ENCODE measurements around the gene CFAP92.

CFAP92 gene

GRCh38 chr3:129014793-129015345 lies 21.0 kb upstream of the CFAP92 start:
- no peaks in the 10 kb centered on the region for H3K27me3 ChIP-seq (ENCODE audit: insufficient read depth, low read length)
- H3K36me3 ChIP-seq (ENCODE audit: insufficient read depth, low read length): no peaks in the 10 kb centered on the region
- H4K20me1 ChIP-seq (ENCODE audit: insufficient read depth, low read length): no peaks in the 10 kb centered on the region
- no peaks in the 10 kb centered on the region for H3K9me3 ChIP-seq (ENCODE audit: low read length)
- no peak overlapping the region for H3K9ac ChIP-seq (ENCODE audit: low read length)
- no peak overlapping the region for H2AFZ ChIP-seq (ENCODE audit: low read length)
- H3K4me1 ChIP-seq (ENCODE audit: insufficient read depth, low read length, severe bottlenecking): peaks cover 26% of the 10 kb centered on the region
- no peak overlapping the region for H3K27ac ChIP-seq (ENCODE audit: low read depth, low read length, poor library complexity, severe bottlenecking)
- no peaks in the 10 kb centered on the region for H3K79me2 ChIP-seq (ENCODE audit: insufficient read depth, low read length)
- no peak overlapping the region for H3K4me3 ChIP-seq (ENCODE audit: low read depth, low read length, poor library complexity, severe bottlenecking)
- no peaks in the 10 kb centered on the region for H3F3A ChIP-seq (ENCODE audit: insufficient read depth, low read length)
- no peak overlapping the region for H3K4me2 ChIP-seq (ENCODE audit: low read length)
- no peaks in the 10 kb centered on the region for H3K9me2 ChIP-seq (ENCODE audit: low read depth, low read length)
- TF ChIP-seq, protein P1, sequence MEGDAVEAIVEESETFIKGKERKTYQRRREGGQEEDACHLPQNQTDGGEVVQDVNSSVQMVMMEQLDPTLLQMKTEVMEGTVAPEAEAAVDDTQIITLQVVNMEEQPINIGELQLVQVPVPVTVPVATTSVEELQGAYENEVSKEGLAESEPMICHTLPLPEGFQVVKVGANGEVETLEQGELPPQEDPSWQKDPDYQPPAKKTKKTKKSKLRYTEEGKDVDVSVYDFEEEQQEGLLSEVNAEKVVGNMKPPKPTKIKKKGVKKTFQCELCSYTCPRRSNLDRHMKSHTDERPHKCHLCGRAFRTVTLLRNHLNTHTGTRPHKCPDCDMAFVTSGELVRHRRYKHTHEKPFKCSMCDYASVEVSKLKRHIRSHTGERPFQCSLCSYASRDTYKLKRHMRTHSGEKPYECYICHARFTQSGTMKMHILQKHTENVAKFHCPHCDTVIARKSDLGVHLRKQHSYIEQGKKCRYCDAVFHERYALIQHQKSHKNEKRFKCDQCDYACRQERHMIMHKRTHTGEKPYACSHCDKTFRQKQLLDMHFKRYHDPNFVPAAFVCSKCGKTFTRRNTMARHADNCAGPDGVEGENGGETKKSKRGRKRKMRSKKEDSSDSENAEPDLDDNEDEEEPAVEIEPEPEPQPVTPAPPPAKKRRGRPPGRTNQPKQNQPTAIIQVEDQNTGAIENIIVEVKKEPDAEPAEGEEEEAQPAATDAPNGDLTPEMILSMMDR (IDR thresholded peaks at IDR 0.05; ENCODE audit: low read length): no peak
- TF ChIP-seq EZH2 (IDR thresholded peaks at IDR 0.05; ENCODE audit: borderline replicate concordance, low read length): no peak

DNA sequence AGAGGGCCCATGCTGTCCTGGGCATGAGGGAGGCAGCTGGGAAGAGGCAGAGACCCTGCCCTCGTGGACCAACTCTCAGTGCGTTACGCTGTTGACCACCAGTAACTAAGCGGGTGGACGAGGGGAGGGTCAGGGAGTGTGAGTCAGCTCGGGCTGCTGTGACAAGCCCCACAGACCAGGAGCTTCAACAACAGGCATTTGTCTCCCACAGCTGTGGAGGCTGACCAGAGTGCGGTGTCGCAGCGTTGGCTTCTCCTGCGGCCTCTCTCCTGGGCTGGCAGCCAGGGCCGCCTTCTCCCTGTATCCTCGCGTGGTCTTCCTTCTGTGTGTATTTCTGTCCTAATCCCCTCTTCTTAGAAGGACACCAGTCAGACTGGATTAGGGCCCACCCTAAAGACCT lies 20.3 kb upstream of the CFAP92 start:
- Histone ChIP-seq H3K27me3 (ENCODE audit: insufficient read depth, low read length) (peaks cover 5% of the 10 kb centered on the region; the same call in 1 of the 2 replicates), H2AFZ (ENCODE audit: low read length) (no peak overlapping the region), H3K4me1 (ENCODE audit: insufficient read depth, low read length, severe bottlenecking) (peaks cover 26% of the 10 kb centered on the region), H3F3A (ENCODE audit: insufficient read depth, low read length) (no peaks in the 10 kb centered on the region), H3K4me3 (ENCODE audit: low read depth, low read length, poor library complexity, severe bottlenecking) (no peak overlapping the region), H4K20me1 (ENCODE audit: insufficient read depth, low read length) (no peaks in the 10 kb centered on the region), H3K9ac (ENCODE audit: low read length) (no peak overlapping the region), H3K4me2 (ENCODE audit: low read length) (no peak overlapping the region), H3K9me2 (ENCODE audit: low read depth, low read length) (no peaks in the 10 kb centered on the region), H3K27ac (ENCODE audit: low read depth, low read length, poor library complexity, severe bottlenecking) (no peak overlapping the region), H3K79me2 (ENCODE audit: insufficient read depth, low read length) (no peaks in the 10 kb centered on the region), H3K36me3 (ENCODE audit: insufficient read depth, low read length) (no peaks in the 10 kb centered on the region), H3K9me3 (ENCODE audit: low read length) (no peaks in the 10 kb centered on the region)
- TF ChIP-seq, protein P1 (IDR thresholded peaks at IDR 0.05; ENCODE audit: low read length): no peak
- TF ChIP-seq EZH2 (IDR thresholded peaks at IDR 0.05; ENCODE audit: borderline replicate concordance, low read length): no peak

DNA sequence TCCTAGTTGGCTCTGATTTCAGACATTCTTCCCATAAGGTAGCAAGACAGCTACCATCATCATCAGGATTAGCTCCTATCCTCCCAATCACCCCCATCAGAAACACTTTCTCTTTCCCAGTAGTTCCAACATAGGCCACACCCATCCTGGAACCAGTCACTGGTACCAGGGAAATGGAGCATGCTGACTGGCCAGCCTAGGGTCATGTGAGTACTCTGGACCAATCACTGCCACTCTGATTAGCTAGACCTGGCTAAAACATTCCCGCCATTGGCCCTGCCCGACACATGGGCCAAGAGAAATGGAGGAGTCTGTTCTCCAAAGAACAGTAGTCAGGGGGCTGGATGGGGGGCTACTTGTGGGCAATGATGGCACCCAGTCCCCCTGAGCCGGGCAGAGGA lies 19.6 kb upstream of the CFAP92 start:
- Histone ChIP-seq H2AFZ (ENCODE audit: low read length) (no peak overlapping the region), H3K9me3 (ENCODE audit: low read length) (no peaks in the 10 kb centered on the region), H4K20me1 (ENCODE audit: insufficient read depth, low read length) (no peaks in the 10 kb centered on the region), H3K9me2 (ENCODE audit: low read depth, low read length) (no peaks in the 10 kb centered on the region), H3F3A (ENCODE audit: insufficient read depth, low read length) (no peaks in the 10 kb centered on the region), H3K79me2 (ENCODE audit: insufficient read depth, low read length) (no peaks in the 10 kb centered on the region), H3K4me2 (ENCODE audit: low read length) (no peak overlapping the region), H3K36me3 (ENCODE audit: insufficient read depth, low read length) (no peaks in the 10 kb centered on the region), H3K9ac (ENCODE audit: low read length) (no peak overlapping the region), H3K4me3 (ENCODE audit: low read depth, low read length, poor library complexity, severe bottlenecking) (no peak overlapping the region), H3K4me1 (ENCODE audit: insufficient read depth, low read length, severe bottlenecking) (peaks cover 26% of the 10 kb centered on the region), H3K27ac (ENCODE audit: low read depth, low read length, poor library complexity, severe bottlenecking) (no peak overlapping the region), H3K27me3 (ENCODE audit: insufficient read depth, low read length) (peaks cover 5% of the 10 kb centered on the region; the same call in 1 of the 2 replicates)
- TF ChIP-seq EZH2 (IDR thresholded peaks at IDR 0.05; ENCODE audit: borderline replicate concordance, low read length): no peak
- TF ChIP-seq, protein P1 (IDR thresholded peaks at IDR 0.05; ENCODE audit: low read length): no peak

All from OCI-LY1 (cell line).